ENCODE measurements around the gene STXBP5.

DNA sequence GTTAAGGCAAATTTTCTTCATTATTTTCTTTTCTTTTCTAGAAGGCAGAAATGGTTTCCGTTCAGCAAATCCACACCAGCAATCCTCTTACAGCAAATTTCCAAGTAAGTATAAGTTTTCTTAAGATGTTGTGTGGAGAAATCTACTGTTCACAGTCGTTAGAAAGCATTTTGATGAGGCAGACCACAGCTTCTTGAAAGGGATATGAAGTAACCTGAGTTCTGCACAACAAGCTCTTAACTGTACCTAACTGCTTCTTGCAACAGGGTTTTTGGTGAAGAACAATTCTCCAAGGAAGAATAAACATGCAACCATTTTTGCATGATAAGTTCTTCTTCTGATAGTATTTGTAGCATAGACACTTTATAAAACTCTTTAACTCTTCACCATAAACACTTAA, 45.3 kb upstream of the STXBP5 start:
- TF ChIP-seq, protein P1, sequence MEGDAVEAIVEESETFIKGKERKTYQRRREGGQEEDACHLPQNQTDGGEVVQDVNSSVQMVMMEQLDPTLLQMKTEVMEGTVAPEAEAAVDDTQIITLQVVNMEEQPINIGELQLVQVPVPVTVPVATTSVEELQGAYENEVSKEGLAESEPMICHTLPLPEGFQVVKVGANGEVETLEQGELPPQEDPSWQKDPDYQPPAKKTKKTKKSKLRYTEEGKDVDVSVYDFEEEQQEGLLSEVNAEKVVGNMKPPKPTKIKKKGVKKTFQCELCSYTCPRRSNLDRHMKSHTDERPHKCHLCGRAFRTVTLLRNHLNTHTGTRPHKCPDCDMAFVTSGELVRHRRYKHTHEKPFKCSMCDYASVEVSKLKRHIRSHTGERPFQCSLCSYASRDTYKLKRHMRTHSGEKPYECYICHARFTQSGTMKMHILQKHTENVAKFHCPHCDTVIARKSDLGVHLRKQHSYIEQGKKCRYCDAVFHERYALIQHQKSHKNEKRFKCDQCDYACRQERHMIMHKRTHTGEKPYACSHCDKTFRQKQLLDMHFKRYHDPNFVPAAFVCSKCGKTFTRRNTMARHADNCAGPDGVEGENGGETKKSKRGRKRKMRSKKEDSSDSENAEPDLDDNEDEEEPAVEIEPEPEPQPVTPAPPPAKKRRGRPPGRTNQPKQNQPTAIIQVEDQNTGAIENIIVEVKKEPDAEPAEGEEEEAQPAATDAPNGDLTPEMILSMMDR (conservative IDR thresholded peaks at IDR 0.05) = no peak
- TF ChIP-seq ZFX (IDR thresholded peaks at IDR 0.05) = no peak
